ENCODE measurements around the gene SGK1. TPM values are rescaled to one million over a fixed set of nuclear protein-coding genes. Genes with fewer than 3 reads are reported as not detected.

SGK1 gene
- total RNA-seq, 3 donors from 2014 or later (not counting 1 experiment from before 2014, with no cell fraction given) = 31.8 to 89.6 (median 33.3) TPM

DNA sequence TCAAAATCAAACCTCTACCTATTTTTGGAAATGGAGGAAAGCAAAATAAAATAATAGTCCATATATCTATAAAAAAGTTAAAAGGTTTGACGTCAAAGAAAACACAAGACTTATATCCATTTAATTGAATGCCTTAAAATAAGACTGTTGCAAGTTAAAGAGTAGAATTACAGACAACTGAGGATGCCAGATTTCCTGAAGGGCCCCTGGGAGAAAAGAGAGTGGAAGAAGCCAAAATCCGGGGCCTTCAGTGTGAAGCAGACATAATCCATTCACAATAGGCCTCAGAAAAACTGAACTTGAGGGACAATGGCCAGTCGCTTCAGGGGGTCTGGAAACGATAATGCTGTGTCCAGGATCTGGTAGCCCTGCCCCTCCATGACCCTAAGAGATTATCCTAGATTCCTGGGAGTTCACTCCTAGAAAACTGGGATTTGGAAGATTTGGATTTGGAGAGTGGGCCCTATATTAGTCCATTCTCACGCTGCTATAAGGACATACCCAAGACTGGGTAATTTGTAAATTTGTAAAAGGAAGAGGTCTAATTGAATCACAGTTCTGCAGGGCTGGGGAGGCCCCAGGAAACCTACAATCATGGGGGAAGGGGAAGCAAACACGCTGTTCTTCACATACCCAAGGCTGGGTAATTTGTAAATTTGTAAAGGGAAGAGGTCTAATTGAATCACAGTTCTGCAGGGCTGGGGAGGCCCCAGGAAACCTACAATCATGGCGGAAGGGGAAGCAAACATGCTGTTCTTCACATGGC is 171.5 kb downstream of the SGK1 start:
- Histone ChIP-seq H3K27me3 (ENCODE audit: control insufficient read depth, insufficient read depth, low read length) (no peaks in the 10 kb centered on the region), H3K9me3 (ENCODE audit: control insufficient read depth, insufficient read depth, low read length) (no peaks in the 10 kb centered on the region), H3K4me3 (ENCODE audit: low read length) (no peak overlapping the region), H3K27ac (ENCODE audit: low read length) (no peak overlapping the region), H3K36me3 (ENCODE audit: control insufficient read depth, insufficient read depth, low read length) (no peaks in the 10 kb centered on the region), H3K4me1 (ENCODE audit: control insufficient read depth, insufficient read depth, low read length) (no peaks in the 10 kb centered on the region)
- DNase-seq (no peak), ATAC-seq (no peak)
- Mint-ChIP-seq H3K9me3 (no peaks in the 10 kb centered on the region), H3K27me3 (ENCODE audit: low read depth in 2 of 2) (peaks cover 6 to 9% of the 10 kb centered on the region in 2 donors), H3K36me3 (no peaks in the 10 kb centered on the region), H3K27ac (no peak overlapping the region), H3K4me1 (no peaks in the 10 kb centered on the region), H3K4me3 (no peak overlapping the region)
- intact Hi-C loops (cut with micrococcal nuclease) = no loop called here
- TF ChIP-seq, protein P1, sequence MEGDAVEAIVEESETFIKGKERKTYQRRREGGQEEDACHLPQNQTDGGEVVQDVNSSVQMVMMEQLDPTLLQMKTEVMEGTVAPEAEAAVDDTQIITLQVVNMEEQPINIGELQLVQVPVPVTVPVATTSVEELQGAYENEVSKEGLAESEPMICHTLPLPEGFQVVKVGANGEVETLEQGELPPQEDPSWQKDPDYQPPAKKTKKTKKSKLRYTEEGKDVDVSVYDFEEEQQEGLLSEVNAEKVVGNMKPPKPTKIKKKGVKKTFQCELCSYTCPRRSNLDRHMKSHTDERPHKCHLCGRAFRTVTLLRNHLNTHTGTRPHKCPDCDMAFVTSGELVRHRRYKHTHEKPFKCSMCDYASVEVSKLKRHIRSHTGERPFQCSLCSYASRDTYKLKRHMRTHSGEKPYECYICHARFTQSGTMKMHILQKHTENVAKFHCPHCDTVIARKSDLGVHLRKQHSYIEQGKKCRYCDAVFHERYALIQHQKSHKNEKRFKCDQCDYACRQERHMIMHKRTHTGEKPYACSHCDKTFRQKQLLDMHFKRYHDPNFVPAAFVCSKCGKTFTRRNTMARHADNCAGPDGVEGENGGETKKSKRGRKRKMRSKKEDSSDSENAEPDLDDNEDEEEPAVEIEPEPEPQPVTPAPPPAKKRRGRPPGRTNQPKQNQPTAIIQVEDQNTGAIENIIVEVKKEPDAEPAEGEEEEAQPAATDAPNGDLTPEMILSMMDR (IDR thresholded peaks at IDR 0.05) = no peak
- 82% methylated on average over 6 of the region's 7 CpGs for WGBS (ENCODE audit: insufficient coverage)

- DNase-seq = no peak
- TF ChIP-seq, protein P1 (IDR thresholded peaks at IDR 0.05) = no peak
- H3K4me3 Mint-ChIP-seq = no peak overlapping the region
- H3K9me3 Mint-ChIP-seq = no peaks in the 10 kb centered on the region
- no peak overlapping the region for H3K27ac ChIP-seq (ENCODE audit: low read length)
- H3K36me3 Mint-ChIP-seq = no peaks in the 10 kb centered on the region
- no peak for ATAC-seq
- H3K36me3 ChIP-seq (ENCODE audit: control insufficient read depth, insufficient read depth, low read length) = no peaks in the 10 kb centered on the region
- no peaks in the 10 kb centered on the region for H3K4me1 ChIP-seq (ENCODE audit: control insufficient read depth, insufficient read depth, low read length)
- peaks cover 6 to 9% of the 10 kb centered on the region in 2 donors for H3K27me3 Mint-ChIP-seq (ENCODE audit: low read depth in 2 of 2)
- H3K4me1 Mint-ChIP-seq = no peaks in the 10 kb centered on the region
- intact Hi-C loops (cut with micrococcal nuclease) = no loop called here
- WGBS (ENCODE audit: insufficient coverage) = 88% methylated on average over 4 of the region's 5 CpGs
- no peak overlapping the region for H3K27ac Mint-ChIP-seq
- H3K9me3 ChIP-seq (ENCODE audit: control insufficient read depth, insufficient read depth, low read length) = no peaks in the 10 kb centered on the region
- H3K4me3 ChIP-seq (ENCODE audit: low read length) = no peak overlapping the region
- H3K27me3 ChIP-seq (ENCODE audit: control insufficient read depth, insufficient read depth, low read length) = no peaks in the 10 kb centered on the region
These were observed 172.1 kb downstream of the SGK1 start for GRCh38 chr6:134145786-134146185.

- Histone ChIP-seq H3K9me3 (ENCODE audit: control insufficient read depth, insufficient read depth, low read length) (no peaks in the 10 kb centered on the region), H3K27me3 (ENCODE audit: control insufficient read depth, insufficient read depth, low read length) (no peaks in the 10 kb centered on the region), H3K36me3 (ENCODE audit: control insufficient read depth, insufficient read depth, low read length) (no peaks in the 10 kb centered on the region), H3K4me1 (ENCODE audit: control insufficient read depth, insufficient read depth, low read length) (no peaks in the 10 kb centered on the region), H3K27ac (ENCODE audit: low read length) (no peak overlapping the region), H3K4me3 (ENCODE audit: low read length) (no peak overlapping the region)
- 77% methylated on average over 3 of the region's 3 CpGs for WGBS (ENCODE audit: insufficient coverage)
- DNase-seq (no peak), ATAC-seq (no peak)
- Mint-ChIP-seq H3K9me3 (no peaks in the 10 kb centered on the region), H3K4me3 (no peak overlapping the region), H3K27ac (no peak overlapping the region), H3K36me3 (no peaks in the 10 kb centered on the region), H3K27me3 (ENCODE audit: low read depth in 2 of 2) (peaks cover 0 to 5% of the 10 kb centered on the region in 2 donors), H3K4me1 (no peaks in the 10 kb centered on the region)
- intact Hi-C loops (cut with micrococcal nuclease) = no loop called here
- TF ChIP-seq, protein P1 (IDR thresholded peaks at IDR 0.05) = no peak
These were observed 179.5 kb downstream of the SGK1 start for GRCh38 chr6:134138226-134138975.
